Stimulated activated CD8-positive, alpha-beta memory T cell treated with anti-CD3 and anti-CD28 coated beads, Interleukin-7, amount 100 ng/mL, for 48 hours (primary cell): ENCODE measurements around the gene STK16.

ENCODE experiments used
- DNase-seq, 2 donors: peaks; one replicate each; pipeline ENCODE4 v3.0.0-alpha.2; 2020; ENCODE audit warnings: low read depth in 1 of 2; ENCODE audit errors: extremely low read depth in 1 of 2

STK16 gene

DNA sequence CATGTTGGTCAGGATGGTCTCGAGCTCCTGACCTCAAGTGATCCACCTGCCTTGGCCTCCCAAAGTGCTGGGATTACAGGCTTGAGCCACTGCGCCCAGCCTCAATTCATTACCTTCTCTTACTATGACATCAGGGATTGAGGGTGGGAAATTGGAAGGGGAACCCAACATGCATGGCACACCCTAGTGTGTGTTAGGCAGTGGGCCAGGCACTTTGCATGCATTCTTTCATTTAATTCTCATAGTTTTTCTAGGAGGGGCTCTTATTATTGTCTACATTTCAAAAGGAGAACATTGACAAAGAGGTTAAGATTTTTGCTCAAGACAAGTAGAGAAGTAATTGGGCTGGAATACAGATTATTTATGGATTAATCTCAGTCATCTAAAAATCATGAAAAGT is 23.0 kb downstream of the STK16 start:
- no peak for DNase-seq

DNA sequence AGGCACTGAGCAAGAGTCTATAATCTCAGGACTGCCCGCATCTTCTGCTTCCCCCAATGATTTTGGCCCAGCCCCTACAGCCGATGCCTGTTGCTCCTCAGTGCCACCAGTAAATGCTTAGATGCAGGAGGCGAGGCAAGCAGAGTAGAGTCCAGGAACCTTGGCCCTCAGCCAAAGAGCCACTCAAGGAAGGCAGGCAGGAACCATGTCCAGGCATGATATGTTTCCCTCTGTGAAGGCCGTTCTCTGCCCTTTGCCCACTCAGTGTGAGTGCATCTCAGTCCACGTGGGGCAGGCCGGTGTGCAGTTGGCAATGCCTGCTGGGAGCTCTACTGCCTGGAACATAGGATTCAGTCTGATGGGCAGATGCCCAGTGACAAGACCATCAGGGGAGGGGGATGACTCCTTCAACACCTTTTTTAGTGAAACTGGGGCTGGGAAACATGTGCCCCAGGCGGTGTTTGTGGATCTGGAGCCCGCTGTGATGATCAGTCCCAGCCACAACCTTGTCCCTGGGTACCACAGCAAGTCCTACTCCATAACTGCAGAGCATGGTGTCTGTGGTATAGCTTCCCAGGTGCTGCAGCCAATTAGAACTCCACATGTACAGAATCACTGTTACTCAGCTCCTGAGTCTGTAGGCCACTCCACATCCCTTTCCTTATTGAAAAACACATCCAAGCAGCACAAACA is 24.2 kb downstream of the STK16 start:
- no peak for DNase-seq

DNA sequence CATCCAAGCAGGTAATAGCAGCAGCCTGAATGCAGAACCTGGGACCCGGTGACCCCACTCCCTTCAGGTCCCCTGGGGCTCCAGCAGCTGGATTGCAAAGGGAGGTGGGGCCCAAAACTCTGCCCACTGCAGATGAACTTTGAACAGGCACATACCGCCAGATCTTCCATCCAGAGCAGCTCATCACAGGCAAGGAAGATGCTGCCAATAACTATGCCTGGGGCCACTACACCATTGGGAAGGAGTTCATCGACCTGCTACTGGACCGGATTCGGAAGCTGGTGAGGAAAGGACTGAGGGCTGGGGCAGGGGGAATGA is 24.7 kb downstream of the STK16 start:
- no peak for DNase-seq

DNA sequence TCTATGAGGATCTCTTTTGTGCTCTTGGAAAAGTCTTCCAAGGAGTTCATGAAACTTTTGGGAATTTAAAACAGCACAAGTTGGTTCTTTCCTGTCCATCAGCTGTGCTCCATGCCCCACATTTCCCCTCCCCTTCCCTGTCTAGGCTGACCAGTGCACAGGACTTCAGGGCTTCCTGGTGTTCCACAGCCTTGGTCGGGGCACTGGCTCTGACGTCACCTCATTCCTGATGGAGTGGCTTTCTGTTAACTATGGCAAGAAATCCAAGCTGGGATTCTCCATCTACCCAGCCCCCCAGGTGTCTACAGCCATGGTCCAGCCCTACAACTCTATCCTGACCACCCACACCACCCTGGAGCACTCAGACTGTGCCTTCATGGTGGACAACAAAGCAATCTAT is 25.7 kb downstream of the STK16 start:
- DNase-seq: no peak

DNA sequence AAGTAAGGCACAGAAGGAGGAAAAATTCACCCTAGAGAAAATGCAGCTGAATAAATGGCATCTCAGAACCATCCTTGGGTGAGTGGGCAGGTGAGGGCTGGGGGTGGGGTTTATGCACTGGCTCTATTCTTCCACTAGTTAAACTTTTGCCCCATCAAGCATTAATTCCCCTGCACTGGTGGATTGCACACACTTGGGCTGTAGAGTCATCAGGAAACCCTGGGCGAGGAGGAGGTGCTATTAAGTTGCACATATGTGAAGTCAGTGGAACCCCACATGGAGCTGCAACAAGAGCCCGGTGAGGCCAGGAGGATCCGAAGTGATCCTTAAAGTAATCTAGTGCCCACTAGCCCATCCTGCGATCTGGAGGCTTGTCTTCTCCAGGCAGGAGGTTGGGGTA is 27.1 kb downstream of the STK16 start:
- DNase-seq: no peak

DNA sequence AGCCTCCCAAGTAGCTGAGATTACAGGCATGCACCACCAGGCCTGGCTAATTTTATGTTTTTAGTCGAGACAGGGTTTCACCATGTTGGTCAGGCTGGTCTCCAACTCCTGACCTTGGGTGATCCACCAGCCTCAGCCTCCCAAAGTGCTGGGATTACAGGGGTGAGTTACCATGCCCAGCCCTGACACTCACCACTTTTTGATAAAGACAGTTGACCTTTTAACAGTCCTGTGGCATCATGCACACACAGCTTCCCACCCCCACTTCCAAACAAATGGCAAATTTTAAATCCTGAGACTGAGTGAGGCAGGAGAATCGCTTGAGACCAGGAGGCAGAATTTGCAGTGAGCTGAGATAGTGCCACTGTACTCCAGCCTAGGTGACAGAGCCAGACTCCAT is 27.7 kb downstream of the STK16 start:
- DNase-seq: no peak

DNA sequence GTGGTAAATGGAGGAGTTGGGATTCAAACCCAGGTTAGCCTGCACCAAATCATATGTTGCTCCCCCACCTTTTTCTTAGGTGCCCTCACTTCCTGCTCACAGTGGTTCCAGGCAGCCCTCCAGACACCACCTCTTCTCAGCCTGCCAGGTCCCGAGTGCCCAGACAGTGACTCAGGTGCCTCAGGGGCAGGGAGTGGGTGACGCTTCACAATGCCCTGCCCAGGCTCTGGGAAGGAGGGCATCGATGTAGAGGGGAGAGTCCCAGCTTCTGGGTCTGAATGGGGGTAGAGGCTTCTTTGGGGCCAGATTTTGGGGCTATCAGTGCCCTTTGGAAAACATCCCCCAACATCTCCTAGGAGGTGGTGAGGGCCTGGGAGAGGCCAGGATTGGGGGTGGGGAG is 28.7 kb downstream of the STK16 start:
- no peak for DNase-seq

DNA sequence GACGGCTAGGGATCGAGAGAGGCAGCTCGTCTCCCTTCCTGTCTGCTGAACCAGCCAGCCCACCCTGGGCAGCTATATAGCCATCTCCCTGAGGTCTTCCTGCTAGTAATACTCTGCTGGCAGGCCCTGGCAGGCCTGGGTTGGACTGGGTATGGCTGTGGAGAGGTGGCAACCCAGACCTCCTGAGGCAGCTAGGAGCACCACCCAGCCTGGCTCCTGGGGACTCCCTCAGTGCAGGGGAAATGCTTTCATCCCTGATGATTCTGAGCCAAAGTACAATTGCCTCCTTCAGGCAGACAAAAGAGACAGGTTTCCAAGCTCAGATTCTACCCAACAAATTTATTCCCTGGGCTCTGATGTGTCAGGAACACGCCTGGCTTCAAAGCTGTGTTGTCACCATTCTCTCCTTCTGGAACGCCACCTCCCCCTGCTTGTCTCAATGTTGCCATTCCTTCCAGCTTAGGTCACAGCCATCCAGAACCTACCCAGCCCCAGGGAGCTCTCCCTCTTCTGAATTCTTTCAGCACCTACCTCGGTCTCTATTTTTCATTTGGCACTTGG is 29.2 kb downstream of the STK16 start:
- no peak for DNase-seq

DNA sequence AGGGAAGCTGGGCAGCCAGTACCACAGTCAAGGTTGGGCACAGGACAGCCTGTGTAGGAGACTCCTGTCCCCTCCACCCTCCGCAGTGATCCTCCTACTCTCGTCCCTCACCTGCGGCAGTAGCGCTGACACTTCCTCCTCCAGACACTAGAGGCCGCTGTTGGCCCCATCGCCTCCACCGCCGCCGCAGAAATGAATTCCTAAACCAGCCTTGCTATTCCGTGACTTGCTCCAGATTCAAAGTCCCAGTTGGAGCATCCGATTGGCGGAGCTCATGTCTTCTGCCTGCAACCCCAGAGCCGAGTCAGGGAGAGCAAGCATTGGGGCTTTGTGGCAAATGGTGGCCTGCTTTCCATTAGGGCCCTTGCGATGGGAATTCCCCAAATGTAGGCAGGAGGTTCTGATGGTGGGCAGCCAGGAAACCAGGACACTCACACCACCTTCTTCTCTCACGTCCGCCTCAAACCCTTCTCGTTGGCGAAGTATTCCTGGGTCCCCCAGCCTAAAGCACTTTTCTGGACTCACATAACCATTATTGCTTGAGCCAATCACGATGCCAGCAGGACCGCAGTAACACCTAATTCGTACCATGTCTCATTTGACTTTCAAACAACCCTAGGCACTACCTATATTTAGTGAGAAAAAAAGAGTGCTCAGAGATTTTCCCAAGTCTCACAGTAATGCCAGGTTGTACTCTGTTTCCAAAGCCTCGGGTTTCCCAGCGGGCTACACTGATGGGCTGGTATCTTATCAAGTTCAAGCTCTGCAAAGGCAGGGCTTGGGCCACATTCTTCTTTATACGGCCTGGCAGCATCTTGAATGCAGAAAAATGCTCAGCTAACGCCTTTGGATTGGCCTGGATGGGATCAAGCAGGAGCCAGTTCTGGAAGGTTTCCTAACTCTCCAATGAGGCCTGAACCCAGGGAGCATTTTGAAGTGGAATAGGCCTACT is 32.7 kb downstream of the STK16 start:
- DNase-seq: peak; percentile 44 to 54

DNA sequence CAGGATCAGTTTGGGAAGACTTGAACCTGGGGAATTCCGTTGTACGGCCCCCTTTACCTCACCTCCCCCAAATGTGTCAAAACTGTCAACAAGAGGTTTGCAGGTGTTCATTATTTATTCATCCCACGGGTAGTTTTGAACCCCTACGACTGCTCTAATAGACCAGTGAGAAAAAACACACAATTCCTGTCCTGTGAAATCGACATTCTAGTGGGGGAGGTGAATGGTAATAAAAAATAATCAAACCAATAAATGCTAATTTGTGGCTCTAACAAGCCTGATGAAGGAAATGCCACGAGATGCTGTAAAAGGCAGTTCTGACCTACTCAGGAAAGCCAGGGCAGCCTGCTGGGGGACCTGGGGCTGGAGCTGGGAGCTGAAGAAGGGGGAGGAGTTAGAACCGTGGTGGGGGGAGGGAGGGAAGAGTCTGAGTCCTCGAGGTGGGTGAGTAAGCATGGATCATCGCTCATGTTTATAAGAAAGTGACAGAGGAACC is 33.4 kb downstream of the STK16 start:
- DNase-seq: no peak

DNA sequence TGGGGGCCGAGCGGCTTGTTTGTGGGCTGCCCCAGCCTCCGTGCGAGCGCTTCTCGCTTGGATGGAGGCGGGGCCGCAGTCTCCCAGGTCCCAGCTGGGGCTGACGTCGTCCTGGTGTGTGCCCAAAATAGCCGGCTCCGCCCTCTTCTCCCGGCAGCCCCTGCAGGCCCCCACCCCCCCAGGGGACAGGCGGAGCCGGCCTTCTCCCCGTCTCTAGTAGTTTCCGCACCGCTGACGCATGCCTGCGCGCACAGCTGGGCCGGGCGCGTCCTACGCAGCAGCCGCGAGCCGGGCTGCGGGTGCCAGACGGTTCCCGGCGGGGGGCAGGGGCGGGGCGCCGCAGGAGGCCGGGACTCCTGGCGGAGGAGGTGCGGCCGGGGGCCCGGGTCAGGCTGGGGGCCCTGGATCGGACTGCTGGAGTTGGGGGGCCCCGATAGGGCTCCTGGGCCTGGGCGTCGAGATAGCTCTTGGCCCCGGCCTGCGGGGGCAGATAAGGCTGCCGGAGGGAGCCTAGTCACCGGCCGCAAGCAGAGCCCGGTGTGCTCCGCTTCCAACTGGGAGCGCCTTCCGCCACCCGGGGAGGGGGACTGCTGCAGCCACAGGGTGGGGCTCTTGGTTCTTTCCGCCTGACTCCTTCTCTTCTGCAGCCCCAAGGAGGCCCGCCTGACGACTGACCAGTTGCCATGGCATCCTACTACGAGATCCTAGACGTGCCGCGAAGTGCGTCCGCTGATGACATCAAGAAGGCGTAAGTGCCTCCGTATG is 34.1 kb downstream of the STK16 start, which contains the start of gene DNAJB2:
Gene DNAJB2 (plus strand): TSS at position 216 of the 765 bp plus-strand sequence. CDS start 468 bp downstream, at position 684.
- DNase-seq: peak; percentile 99 to 100

DNA sequence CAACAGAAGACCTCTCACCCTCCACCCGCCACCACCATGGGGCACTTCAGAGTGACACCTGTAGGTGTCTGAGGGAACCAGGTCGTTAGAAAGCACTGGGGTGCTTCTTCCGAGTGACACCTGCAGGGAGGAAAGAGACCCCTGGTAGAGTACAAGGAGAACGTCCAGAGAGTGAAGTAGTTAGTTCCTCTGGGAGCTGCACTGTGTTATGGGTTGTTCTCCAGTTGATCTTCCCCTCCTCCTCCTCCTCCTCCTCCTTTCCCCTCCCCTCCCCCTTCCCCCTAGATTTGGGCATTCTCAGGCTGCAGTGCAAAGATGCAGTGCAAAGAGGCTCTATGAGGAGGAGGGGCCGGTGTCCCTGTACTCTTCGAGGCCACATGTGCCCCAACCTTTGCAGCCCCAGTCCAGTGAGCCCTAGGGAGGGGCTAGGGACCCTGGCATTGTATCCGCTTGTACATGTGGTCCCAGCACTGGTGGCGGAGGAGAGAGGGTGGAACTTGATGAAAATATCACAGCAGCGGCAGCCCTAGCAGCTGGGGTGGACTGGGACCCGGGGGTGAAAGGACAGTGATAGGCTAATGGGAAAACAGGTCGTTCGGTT is 34.7 kb downstream of the STK16 start:
- DNase-seq: no peak

DNA sequence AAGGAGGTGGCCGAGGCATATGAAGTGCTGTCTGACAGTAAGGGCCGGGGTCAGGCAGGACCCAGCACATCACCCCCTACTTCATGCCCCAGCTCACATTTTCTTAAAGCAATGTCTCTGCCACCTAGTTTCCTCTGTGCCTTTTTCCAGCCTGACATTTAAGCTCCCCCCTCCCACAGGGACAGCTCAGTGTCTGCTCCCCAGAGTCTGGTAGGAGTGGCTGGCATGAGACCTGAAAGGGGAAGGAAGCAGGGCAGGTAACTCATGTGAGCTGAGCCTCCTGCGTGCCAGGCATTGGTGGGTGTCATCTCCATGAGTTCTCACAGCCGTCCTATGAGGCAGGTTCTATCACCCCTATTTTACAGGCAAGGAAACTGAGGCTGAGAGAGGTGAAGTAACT is 35.4 kb downstream of the STK16 start:
- DNase-seq: no peak

DNA sequence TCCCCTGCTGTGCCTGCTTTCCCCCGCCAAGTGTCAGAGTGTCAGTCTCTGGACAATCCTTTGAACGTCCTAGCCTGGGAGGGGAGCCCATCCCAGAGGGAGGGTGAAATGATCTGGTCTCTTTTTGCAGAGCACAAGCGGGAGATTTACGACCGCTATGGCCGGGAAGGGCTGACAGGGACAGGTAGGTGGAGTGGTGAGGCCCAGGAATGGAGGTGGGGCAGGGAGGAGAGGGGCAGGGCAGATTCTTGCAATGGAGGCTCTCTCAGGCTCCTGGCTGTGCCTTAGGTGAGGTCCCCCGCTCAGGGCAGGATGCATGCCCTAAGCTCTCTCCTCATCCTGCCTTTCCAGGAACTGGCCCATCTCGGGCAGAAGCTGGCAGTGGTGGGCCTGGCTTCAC is 36.3 kb downstream of the STK16 start:
- DNase-seq: no peak

DNA sequence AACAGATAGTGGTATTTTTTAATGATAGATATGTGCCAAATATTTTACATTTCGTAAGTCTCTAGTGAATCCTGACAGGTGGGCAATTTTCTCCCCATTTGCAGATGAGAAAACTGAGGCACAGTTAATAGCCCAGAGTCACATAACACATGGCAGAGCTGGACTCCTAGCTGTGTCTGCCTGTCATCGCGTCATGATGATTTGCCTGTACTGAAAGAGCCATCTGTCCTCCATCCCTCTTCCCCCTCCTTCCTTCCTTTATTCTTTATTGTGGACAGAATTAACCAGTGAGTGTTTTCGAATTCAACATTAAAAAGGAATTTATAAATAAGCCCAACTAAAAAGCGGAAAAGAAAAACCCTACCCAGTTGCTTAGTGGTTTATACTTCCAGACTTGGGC is 37.1 kb downstream of the STK16 start:
- no peak for DNase-seq

DNA sequence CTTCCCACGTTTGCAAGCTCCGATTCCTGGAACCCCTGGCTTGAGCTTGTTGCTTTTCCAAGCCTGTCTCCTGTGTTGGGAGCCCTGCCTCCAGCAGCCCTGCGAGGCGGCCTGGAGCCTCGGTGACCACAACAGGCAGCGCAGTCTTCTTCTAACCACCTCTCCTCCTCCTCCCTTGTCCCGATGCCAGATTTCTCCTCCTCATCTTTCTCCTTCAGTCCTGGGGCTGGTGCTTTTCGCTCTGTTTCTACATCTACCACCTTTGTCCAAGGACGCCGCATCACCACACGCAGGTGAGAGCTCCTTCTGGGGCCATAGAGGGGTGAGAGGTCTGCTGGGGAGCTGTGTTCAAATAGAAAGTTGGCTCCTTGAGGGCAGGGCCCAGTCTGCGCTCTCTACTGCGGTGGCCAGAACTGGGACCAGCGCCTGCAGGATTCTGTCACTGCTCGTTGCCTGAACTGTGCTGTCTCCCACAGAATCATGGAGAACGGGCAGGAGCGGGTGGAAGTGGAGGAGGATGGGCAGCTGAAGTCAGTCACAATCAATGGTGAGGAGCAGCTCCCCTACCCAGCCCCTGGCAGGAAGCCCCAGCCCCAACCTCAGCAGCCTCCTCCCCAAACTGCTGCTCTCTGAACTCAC is 37.8 kb downstream of the STK16 start:
- no peak for DNase-seq

DNA sequence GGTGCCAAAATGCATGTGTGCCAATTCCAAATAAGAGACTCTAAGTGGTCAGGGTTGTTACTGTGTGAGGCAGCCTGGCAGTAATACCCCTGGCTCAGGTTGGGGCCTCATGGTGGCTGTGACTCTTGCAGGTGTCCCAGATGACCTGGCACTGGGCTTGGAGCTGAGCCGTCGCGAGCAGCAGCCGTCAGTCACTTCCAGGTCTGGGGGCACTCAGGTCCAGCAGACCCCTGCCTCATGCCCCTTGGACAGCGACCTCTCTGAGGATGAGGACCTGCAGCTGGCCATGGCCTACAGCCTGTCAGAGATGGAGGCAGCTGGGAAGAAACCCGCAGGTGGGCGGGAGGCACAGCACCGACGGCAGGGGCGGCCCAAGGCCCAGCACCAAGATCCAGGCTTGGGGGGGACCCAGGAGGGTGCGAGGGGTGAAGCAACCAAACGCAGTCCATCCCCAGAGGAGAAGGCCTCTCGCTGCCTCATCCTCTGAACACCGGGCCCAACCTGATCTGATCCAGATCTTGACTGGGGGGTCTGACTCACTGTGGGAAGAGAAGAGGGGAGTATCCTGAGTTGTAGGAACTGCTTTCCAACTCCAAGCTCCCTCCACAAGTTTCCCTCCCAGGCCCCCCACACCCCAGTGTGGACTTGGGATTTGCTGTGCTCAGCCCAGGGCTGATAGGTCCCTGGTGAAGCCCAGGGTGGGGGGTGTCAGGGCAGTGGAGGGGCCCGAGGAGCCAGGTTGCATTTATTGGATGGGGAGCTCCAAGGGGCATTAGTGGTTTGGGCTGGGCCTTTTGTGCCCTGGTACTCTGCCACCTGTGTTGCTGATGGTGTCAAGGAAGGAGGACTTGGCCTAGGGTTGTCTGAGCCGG is 39.5 kb downstream of the STK16 start:
- DNase-seq: no peak

DNA sequence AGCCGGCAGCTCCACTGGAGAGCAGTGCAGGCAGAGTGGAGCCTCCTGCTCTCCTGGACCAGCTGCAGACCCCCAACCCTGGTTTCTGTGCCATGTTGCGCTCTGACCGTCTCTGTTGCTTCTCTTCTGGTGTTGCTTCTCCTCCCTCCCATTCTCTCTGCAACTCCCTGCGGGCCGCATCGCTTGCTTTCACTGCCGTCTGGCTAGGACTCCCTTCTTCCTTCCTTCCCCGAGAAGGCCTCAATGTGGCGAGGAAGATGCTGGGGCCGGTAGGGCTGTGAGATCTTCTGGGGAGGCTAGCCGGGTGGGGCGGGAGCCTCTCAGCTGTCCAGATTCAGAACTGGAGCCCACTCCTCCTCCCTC is 40.1 kb downstream of the STK16 start:
- no peak for DNase-seq

DNA sequence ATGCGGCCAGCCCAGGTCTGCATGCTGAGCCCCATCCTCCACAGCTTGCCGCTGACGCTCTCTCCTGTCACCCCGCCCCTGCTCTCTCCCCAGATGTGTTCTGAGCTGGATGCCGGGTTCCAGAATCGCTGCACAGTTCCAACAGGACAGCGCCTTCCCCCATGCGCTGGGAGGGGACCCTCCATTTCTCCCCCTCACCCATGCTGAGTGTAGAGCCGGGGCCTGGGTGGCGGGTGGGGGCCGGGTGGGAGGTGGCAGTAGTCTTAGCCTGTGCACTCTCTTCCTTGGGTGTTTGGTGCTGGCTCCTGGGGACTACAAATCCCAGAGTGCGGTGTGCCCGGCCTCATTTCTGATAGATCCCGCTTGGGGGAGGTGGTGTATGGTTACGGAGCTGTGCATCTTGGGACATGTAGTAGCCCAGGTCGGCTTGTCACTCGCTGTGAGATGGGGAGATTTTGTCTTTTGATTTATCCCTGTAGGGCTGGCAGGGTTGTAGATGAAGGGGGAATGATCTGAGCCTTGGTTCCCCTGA is 40.7 kb downstream of the STK16 start:
- DNase-seq: no peak
